GM12878 (cell line): ENCODE data around the gene MARF1. TPM values are rescaled to one million over a fixed set of nuclear protein-coding genes. Genes with fewer than 3 reads are reported as not detected.
"Not testable (repeated sequence)": the region's sequence is repeated elsewhere in the genome, so short reads cannot be mapped to it uniquely, and the experiment has no call there.

ENCODE experiments used
- ATAC-seq: fragments of 200-7000 bp; cut with Tn5 transposase; 3 replicates; pipeline ENCODE4 v1.9.1; 2020; ENCODE audit warnings: mild to moderate bottlenecking, moderate library complexity
- BruUV-seq: library from RNA; stranded (reverse); fragments of 400-500 nt; replicated peaks from 2 replicates; lab custom pipeline; 2021; lab: Mats Ljungman, UMichigan
- CTCF ChIA-PET: fragments of 300-600 bp; sonication (Branson Sonifier 250); formaldehyde crosslinking; extraction: SDS; loops from one replicate; lab custom pipeline; 2021; ENCODE audit warnings: inconsistent platforms; lab: Yijun Ruan, JAX
- POLR2A ChIA-PET: fragments of 350-600 bp; formaldehyde crosslinking; extraction: SDS; loops from one replicate; lab custom pipeline; 2021; ENCODE audit warnings: inconsistent platforms; lab: Charles Lee
- RAD21 ChIA-PET: fragments of 300-600 bp; sonication (Branson Sonifier 250); formaldehyde crosslinking; loops from one replicate; lab custom pipeline; 2023; ENCODE audit warnings: antibody characterized with exemption; ENCODE audit not compliant: unreplicated experiment; lab: Charles Lee
- SMC1A ChIA-PET: fragments of 300-600 bp; sonication (Branson Sonifier 250); formaldehyde crosslinking; loops from one replicate; lab custom pipeline; 2023; ENCODE audit not compliant: unreplicated experiment, uncharacterized antibody; lab: Charles Lee
- DNase-seq: peaks from one replicate; pipeline ENCODE4 v3.0.0-alpha.2; 2011; ENCODE audit warnings: low read depth, low spot score
- FAIRE-seq: peaks from 3 replicates; lab custom pipeline; 2011; peaks lifted over from hg19 to GRCh38; lab: Jason Lieb, UNC
- H2AFZ ChIP-seq: 2 replicates; pipeline ENCODE4 v1.6.0; 2011; ENCODE audit warnings: low read depth, low read length, control low read depth; ENCODE audit not compliant: control insufficient read depth
- H3K27ac ChIP-seq: 2 replicates; pipeline ENCODE4 v1.5.1; 2011; ENCODE audit warnings: control low read depth; ENCODE audit not compliant: control insufficient read depth, insufficient read depth
- H3K27me3 ChIP-seq, 2 experiments: replicated peaks in 1 of 2; 2 replicates each; pipeline versions ENCODE4 v1.6.0 to v1.6.1; 2011; ENCODE audit warnings: low read length in 1 of 2; ENCODE audit not compliant: control insufficient read depth in 2 of 2, insufficient read depth in 2 of 2
- H3K36me3 ChIP-seq, 2 experiments: 2 replicates each; pipeline ENCODE4 v1.5.1; 2011; ENCODE audit warnings: low read length in 1 of 2; ENCODE audit not compliant: control insufficient read depth in 2 of 2, insufficient read depth in 2 of 2
- H3K4me1 ChIP-seq: 2 replicates; pipeline ENCODE4 v1.6.1; 2011; ENCODE audit warnings: mild to moderate bottlenecking, low read length, moderate library complexity, mixed read lengths; ENCODE audit not compliant: control insufficient read depth, insufficient read depth
- H3K4me2 ChIP-seq: 2 replicates; pipeline ENCODE4 v1.6.0; 2011; ENCODE audit warnings: control low read depth; ENCODE audit not compliant: control insufficient read depth, insufficient read depth
- H3K4me3 ChIP-seq: fragments of 200-600 bp; sonication (generic); 2 replicates; pipeline ENCODE4 v1.5.1; 2016
- H3K79me2 ChIP-seq: 2 replicates; pipeline ENCODE4 v1.6.0; 2011; ENCODE audit warnings: low read length; ENCODE audit not compliant: control insufficient read depth, insufficient read depth
- H3K9ac ChIP-seq: 2 replicates; pipeline ENCODE4 v1.8.0; 2011; ENCODE audit warnings: low read length, control low read depth, mixed read lengths; ENCODE audit not compliant: control insufficient read depth, insufficient read depth
- H3K9me3 ChIP-seq: replicated peaks from 3 replicates; pipeline ENCODE4 v1.5.1; 2011; ENCODE audit warnings: mild to moderate bottlenecking, low read length; ENCODE audit not compliant: control insufficient read depth, insufficient read depth
- H4K20me1 ChIP-seq: 2 replicates; pipeline ENCODE4 v1.6.0; 2011; ENCODE audit not compliant: control insufficient read depth, insufficient read depth
- SKIL ChIP-seq: fragments of 450-650 bp; IDR thresholded peaks from 2 replicates; pipeline ENCODE4 v1.6.1; 2017; ENCODE audit warnings: mild to moderate bottlenecking, low read depth, inconsistent platforms; ENCODE audit not compliant: poor library complexity, severe bottlenecking
- WGBS: methylation state at CpG from one replicate; pipeline ENCODE4 v1.1.6; 2016; ENCODE audit warnings: low lambda C conversion rate; ENCODE audit not compliant: insufficient replicate concordance, insufficient coverage; ENCODE audit errors: missing lambda C conversion rate; 5-methylcytosine and 5-hydroxymethylcytosine counted together
- in situ Hi-C: fragments of 300-500 bp; cut with MboI; formaldehyde crosslinking; loops from 9 replicates; pipeline ENCODE4 v1.14.3; 2018; ENCODE audit warnings: mixed read lengths
- intact Hi-C: fragments of 100-400 bp; cut with micrococcal nuclease; formaldehyde crosslinking; loops from one replicate; pipeline ENCODE4 v1.14.2; 2022; ENCODE audit not compliant: unreplicated experiment
- polyA plus RNA-seq, 11 experiments: library from polyadenylated mRNA; depleted of rRNA in 4 of 11; unstranded in 6 of 11; stranded (reverse) in 5 of 11; fragments of >200 nt; fragmentation: Nextera tagmentation in 4 of 11; fragmentation: Illumina TruSeq in 1 of 11; extraction: Ambion mirVana in 4 of 11; extraction: Trizol in 1 of 11; gene quantifications; 1 replicate in 1 of 11; 2 replicates in 10 of 11; pipeline versions ENCODE4 v1.2.1 to v1.2.3, GENCODE V29; 2011 to 2016; ENCODE audit warnings: inconsistent platforms in 2 of 11, missing spikeins in 2 of 11, low read depth in 1 of 11
- total RNA-seq, 4 experiments: library from RNA; depleted of rRNA in 3 of 4; stranded (reverse); fragments of >200 nt in 3 of 4; fragmentation: Illumina TruSeq in 1 of 4; extraction: Trizol in 1 of 4; gene quantifications; 2 replicates each; pipeline versions ENCODE4 v1.2.1 to v1.2.3, GENCODE V29; 2013 to 2021
- TF ChIP-seq, protein P1 (sequence below): fragments of 450-650 bp; IDR thresholded peaks from 2 replicates; pipeline ENCODE4 v1.6.1; 2014; ENCODE audit warnings: mild to moderate bottlenecking

Gene MARF1
- total and polyA plus RNA-seq, 10 of the 15 experiments (the other 5 are each of a cell fraction or from before 2014, with no cell fraction given) = 4.5 to 40.1 (median 14.0) TPM

DNA sequence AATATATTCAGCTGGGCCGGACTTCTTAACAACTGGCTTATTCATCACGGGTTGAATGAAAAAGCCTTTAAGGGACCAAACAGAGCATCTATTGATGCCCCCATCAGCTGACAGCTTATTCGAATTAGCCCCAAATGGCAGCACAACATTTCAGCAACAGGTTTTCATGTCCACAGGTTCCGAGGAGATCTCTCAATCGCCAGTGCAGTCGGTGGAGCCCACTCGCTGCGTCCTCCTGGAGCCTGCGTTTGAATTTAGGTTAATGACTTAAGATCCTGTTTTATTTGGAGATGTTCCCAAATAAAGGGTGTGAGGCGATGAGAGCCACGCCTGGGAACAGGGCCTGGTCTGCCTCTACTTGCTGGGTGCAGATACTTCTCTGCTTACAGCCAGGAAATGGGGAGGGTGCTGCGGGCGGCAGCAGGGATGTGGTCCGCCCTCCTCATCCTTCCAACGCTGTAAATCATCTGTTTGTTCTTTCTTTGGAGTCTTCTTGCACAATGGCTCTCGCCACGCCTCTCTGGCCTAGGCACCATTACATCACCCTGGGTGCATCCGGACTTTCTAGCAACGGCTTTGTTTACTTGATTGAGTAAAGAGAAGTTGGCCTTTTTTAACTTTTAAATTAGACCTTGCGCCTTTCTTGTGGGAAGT, 29.7 kb upstream of the MARF1 start:
- no peak for FAIRE-seq
- H3K4me2 ChIP-seq = no peak overlapping the region

GRCh38 chr16:15672127-15672513, 29.2 kb upstream of the MARF1 start:
- H3K4me2 ChIP-seq, H3K4me1 ChIP-seq, in situ Hi-C loops, H3K9ac ChIP-seq, ATAC-seq, H3K27me3 ChIP-seq, DNase-seq, BruUV-seq, H3K79me2 ChIP-seq, H3K27ac ChIP-seq, H4K20me1 ChIP-seq, H2AFZ ChIP-seq, H3K9me3 ChIP-seq, FAIRE-seq, intact Hi-C loops, H3K4me3 ChIP-seq: not testable (repeated sequence)
- WGBS = 97% methylated on average over 10 of the region's 10 CpGs
- ChIA-PET SMC1A (interaction anchor here (0.6 to 1.2 kb wide), 3 partner anchors 10 to 29 kb away, joined by 3 to 5 read pairs (median 3); partner anchors contain the start of gene MARF1), CTCF (interaction anchor here (1.1 to 1.4 kb wide), 2 partner anchors 10 to 25 kb away, joined by 3 to 4 read pairs; no protein-coding TSS in a partner anchor), POLR2A (interaction anchor here (1.1 to 1.7 kb wide), 2 partner anchors 21 to 42 kb away, joined by 3 to 4 read pairs; no protein-coding TSS in a partner anchor), RAD21 (interaction anchor here (0.7 to 1.5 kb wide), 2 partner anchors 14 to 36 kb away, joined by 3 read pairs; no protein-coding TSS in a partner anchor)
- H3K36me3 ChIP-seq = peaks cover 41 to 47% of the 10 kb centered on the region in 2 experiments

More for the DNA sequence above, 29.7 kb upstream of the MARF1 start:
- Histone ChIP-seq H3K4me1 (no peaks in the 10 kb centered on the region), H3K36me3 (peaks cover 44 to 47% of the 10 kb centered on the region in 2 experiments), H4K20me1 (peaks cover 6% of the 10 kb centered on the region; the same call in 1 of the 2 replicates), H3K27ac (no peak overlapping the region), H3K4me3 (no peak overlapping the region), H3K27me3 (no peaks in the 10 kb centered on the region), H3K9me3 (no peaks in the 10 kb centered on the region), H3K79me2 (peaks cover 5% of the 10 kb centered on the region), H3K9ac (no peak overlapping the region), H2AFZ (no peak overlapping the region)
- SMC1A ChIA-PET = interaction anchor here (0.6 kb wide), 1 partner anchor 29 kb away, joined by 3 read pairs; the partner anchor contains the start of gene MARF1
- ATAC-seq = no peak
- in situ Hi-C loops = no loop called here
- WGBS = 62% methylated on average over 20 of the region's 20 CpGs
- DNase-seq = no peak
- TF ChIP-seq SKIL = no peak
- TF ChIP-seq, protein P1, sequence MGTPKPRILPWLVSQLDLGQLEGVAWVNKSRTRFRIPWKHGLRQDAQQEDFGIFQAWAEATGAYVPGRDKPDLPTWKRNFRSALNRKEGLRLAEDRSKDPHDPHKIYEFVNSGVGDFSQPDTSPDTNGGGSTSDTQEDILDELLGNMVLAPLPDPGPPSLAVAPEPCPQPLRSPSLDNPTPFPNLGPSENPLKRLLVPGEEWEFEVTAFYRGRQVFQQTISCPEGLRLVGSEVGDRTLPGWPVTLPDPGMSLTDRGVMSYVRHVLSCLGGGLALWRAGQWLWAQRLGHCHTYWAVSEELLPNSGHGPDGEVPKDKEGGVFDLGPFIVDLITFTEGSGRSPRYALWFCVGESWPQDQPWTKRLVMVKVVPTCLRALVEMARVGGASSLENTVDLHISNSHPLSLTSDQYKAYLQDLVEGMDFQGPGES = no peak
- POLR2A ChIA-PET = interaction anchor here (1.7 kb wide), 1 partner anchor 22 kb away, joined by 4 read pairs; no protein-coding TSS in a partner anchor
- RAD21 ChIA-PET = interaction anchor here (0.7 to 1.5 kb wide), 2 partner anchors 14 to 37 kb away, joined by 3 read pairs; no protein-coding TSS in a partner anchor
- BruUV-seq = no TSS peak
- CTCF ChIA-PET = interaction anchor here (0.6 to 1.4 kb wide), 3 partner anchors 10 to 248 kb away, joined by 3 to 4 read pairs (median 3); no protein-coding TSS in a partner anchor
- intact Hi-C loops = no loop called here
